HL-60 (cell line): ENCODE measurements around the gene WDR59.

Experiments
- DNase-seq, 2 experiments: peaks; one replicate each; pipeline ENCODE4 v3.0.0-alpha.2; 2010 to 2020; ENCODE audit warnings: low read depth in 1 of 2, low spot score in 1 of 2
- H3K27ac ChIP-seq: fragments of 250-450 bp; sonication (Bioruptor Pico); replicated peaks from 2 replicates; pipeline ENCODE4 v1.5.1; 2020; ENCODE audit warnings: mild to moderate bottlenecking, moderate library complexity
- H3K27me3 ChIP-seq: fragments of 250-450 bp; sonication (Bioruptor Pico); 2 replicates; pipeline ENCODE4 v1.5.1; 2021; ENCODE audit warnings: mild to moderate bottlenecking, moderate library complexity; ENCODE audit not compliant: insufficient read depth, poor library complexity, severe bottlenecking
- H3K4me3 ChIP-seq: replicated peaks from 2 replicates; pipeline ENCODE4 v1.5.1; 2011; ENCODE audit warnings: mild to moderate bottlenecking, control low read depth, low read length; ENCODE audit not compliant: insufficient read depth
- CTCF ChIP-seq: IDR thresholded peaks from one replicate; pipeline ENCODE4 v1.5.1; 2011; ENCODE audit warnings: low read length, control low read depth, inconsistent platforms; ENCODE audit not compliant: insufficient read depth
- GABPA ChIP-seq: IDR thresholded peaks from 2 replicates; pipeline ENCODE4 v1.6.1; 2012; ENCODE audit warnings: low read depth
- POLR2AphosphoS5 ChIP-seq: IDR thresholded peaks from 2 replicates; pipeline ENCODE4 v1.6.1; 2012; ENCODE audit warnings: low read depth
- REST ChIP-seq: IDR thresholded peaks from 2 replicates; pipeline ENCODE4 v1.6.1; 2012; ENCODE audit warnings: low read depth; ENCODE audit not compliant: insufficient replicate concordance
- SPI1 ChIP-seq: IDR thresholded peaks from 2 replicates; pipeline ENCODE4 v1.6.1; 2012; ENCODE audit warnings: low read depth, mild to moderate bottlenecking, borderline replicate concordance

The WDR59 gene

GRCh38 chr16:74852500-74852875 lies 132.4 kb downstream of the WDR59 start:
- no peak for TF ChIP-seq CTCF
- TF ChIP-seq GABPA: no peak
- no peak for TF ChIP-seq POLR2AphosphoS5
- TF ChIP-seq SPI1: no peak
- TF ChIP-seq REST: no peak
- no peak for DNase-seq
- H3K27me3 ChIP-seq: no peaks in the 10 kb centered on the region
- H3K4me3 ChIP-seq: no peak overlapping the region
- no peak overlapping the region for H3K27ac ChIP-seq

GRCh38 chr16:74850027-74850426 lies 134.9 kb downstream of the WDR59 start:
- H3K27me3 ChIP-seq: no peaks in the 10 kb centered on the region
- no peak overlapping the region for H3K4me3 ChIP-seq
- no peak for TF ChIP-seq GABPA
- no peak for TF ChIP-seq POLR2AphosphoS5
- TF ChIP-seq REST: no peak
- no peak for TF ChIP-seq SPI1
- TF ChIP-seq CTCF: no peak
- no peak for DNase-seq
- H3K27ac ChIP-seq: no peak overlapping the region

GRCh38 chr16:74847202-74847601 lies 137.7 kb downstream of the WDR59 start:
- no peak for DNase-seq
- no peak overlapping the region for H3K4me3 ChIP-seq
- no peak for TF ChIP-seq REST
- no peak for TF ChIP-seq GABPA
- TF ChIP-seq POLR2AphosphoS5: no peak
- TF ChIP-seq SPI1: no peak
- no peak for TF ChIP-seq CTCF
- H3K27me3 ChIP-seq: no peaks in the 10 kb centered on the region
- H3K27ac ChIP-seq: no peak overlapping the region
